ENCODE results near the gene ZACN. TPM values are rescaled to one million over a fixed set of nuclear protein-coding genes. Genes with fewer than 3 reads are reported as not detected.

ZACN gene
- total RNA-seq, 2 donors from 2014 or later, result 6.5 to 13.5 TPM

GRCh38 chr17:76122431-76123190, 43.6 kb downstream of the ZACN start:
- Mint-ChIP-seq H3K27ac (peak overlapping the region; percentile 76), H3K4me3 (peak overlapping the region; percentile 25), H3K4me1 (peaks cover 4% of the 10 kb centered on the region), H3K9me3 (no peaks in the 10 kb centered on the region), H3K36me3 (ENCODE audit: low read depth) (no peaks in the 10 kb centered on the region), H3K27me3 (no peaks in the 10 kb centered on the region)
- ATAC-seq (replicated peaks), result no peak

DNA sequence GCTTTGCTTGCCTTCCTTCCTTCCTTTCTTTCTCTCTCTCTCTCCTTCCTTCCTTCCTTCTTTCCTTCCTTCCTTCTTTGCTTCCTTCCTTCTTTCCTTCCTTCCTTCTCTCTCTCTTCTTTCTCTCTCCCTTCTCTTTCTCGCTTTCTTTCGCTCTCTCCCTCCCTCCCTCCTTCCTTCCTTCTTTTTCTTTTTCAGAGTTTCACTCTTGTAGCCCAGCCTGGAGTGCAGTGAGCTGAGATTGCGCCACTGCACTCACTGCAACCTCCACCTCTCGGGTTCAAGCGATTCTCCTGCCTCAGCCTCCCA, 44.2 kb downstream of the ZACN start:
- H3K4me1 Mint-ChIP-seq, result peaks cover 4% of the 10 kb centered on the region
- H3K27me3 Mint-ChIP-seq, result no peaks in the 10 kb centered on the region
- ATAC-seq (replicated peaks), result no peak
- H3K4me3 Mint-ChIP-seq, result peak overlapping the region; percentile 10
- no peaks in the 10 kb centered on the region for H3K36me3 Mint-ChIP-seq (ENCODE audit: low read depth)
- H3K27ac Mint-ChIP-seq, result peak overlapping the region; percentile 73
- no peaks in the 10 kb centered on the region for H3K9me3 Mint-ChIP-seq

- peak overlapping the region; percentile 73 for H3K27ac Mint-ChIP-seq
- no peaks in the 10 kb centered on the region for H3K27me3 Mint-ChIP-seq
- H3K36me3 Mint-ChIP-seq (ENCODE audit: low read depth), result no peaks in the 10 kb centered on the region
- no peak for ATAC-seq (replicated peaks)
- H3K9me3 Mint-ChIP-seq, result no peaks in the 10 kb centered on the region
- peaks cover 4% of the 10 kb centered on the region for H3K4me1 Mint-ChIP-seq
- no peak overlapping the region for H3K4me3 Mint-ChIP-seq
Observed at GRCh38 chr17:76123749-76124581, 45.0 kb downstream of the ZACN start.

GRCh38 chr17:76124582-76125390, 45.8 kb downstream of the ZACN start:
- Mint-ChIP-seq H3K36me3 (ENCODE audit: low read depth) (no peaks in the 10 kb centered on the region), H3K27me3 (no peaks in the 10 kb centered on the region), H3K4me1 (peaks cover 4% of the 10 kb centered on the region), H3K9me3 (no peaks in the 10 kb centered on the region), H3K27ac (peak overlapping the region; percentile 54), H3K4me3 (no peak overlapping the region)
- ATAC-seq (replicated peaks), result no peak

DNA sequence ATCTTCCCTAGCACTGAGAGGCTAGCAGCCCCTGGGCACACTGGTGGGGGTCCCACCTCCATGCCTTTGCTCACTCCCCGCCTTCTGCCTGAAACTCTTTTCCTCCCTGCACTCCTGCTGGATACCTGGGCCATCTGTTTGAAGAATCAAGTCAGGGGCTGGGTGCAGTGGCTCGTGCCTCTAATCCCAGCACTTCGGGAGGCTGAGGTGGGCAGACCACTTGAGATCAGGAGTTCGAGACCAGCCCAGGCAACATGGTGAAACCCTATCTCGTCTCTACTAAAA, 46.4 kb downstream of the ZACN start:
- Mint-ChIP-seq H3K4me3 (no peak overlapping the region), H3K9me3 (no peaks in the 10 kb centered on the region), H3K27me3 (no peaks in the 10 kb centered on the region), H3K4me1 (peaks cover 4% of the 10 kb centered on the region), H3K27ac (no peak overlapping the region), H3K36me3 (ENCODE audit: low read depth) (no peaks in the 10 kb centered on the region)
- no peak for ATAC-seq (replicated peaks)

DNA sequence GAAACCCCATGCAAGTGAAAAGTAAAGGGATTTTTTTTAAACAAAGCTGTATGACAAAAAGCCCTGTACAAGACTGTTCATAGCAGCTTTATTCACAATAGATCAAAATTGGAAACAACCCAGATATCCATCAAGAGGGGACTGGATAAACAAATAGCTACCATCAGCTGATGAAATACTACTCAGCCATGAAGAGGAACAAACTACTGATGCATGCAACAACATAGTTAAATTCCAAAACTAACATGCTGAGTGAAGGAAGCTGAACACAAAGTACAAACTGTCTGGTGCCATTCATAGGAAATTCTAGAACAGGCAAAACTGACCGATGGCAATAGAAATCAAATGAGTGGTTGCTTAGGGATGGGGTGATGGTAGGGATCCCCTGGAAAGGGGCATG, 46.9 kb downstream of the ZACN start:
- Mint-ChIP-seq H3K27ac (no peak overlapping the region), H3K9me3 (no peaks in the 10 kb centered on the region), H3K4me3 (no peak overlapping the region), H3K36me3 (ENCODE audit: low read depth) (no peaks in the 10 kb centered on the region), H3K4me1 (peaks cover under 1% of the 10 kb centered on the region), H3K27me3 (no peaks in the 10 kb centered on the region)
- ATAC-seq (replicated peaks), result no peak

DNA sequence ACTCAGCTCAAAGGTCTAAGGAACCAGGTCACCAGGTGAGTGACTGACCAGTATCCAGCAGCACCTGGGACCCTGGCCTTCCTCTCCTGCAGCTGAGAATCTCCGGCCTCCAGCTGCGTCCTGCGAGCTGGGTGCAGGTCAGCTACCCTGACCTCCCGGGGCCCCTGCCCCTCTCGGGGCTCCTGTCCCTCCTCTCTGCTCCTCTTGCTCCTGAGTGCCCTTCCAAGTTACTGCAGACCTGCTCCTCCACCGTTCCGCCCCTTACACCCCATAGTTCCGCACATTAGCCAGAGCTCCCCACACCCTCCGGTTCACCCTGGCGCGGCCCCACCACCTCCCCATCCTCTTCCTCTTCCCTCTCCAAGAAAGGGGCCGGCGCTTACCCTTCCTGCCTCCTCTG, 51.5 kb downstream of the ZACN start:
- Mint-ChIP-seq H3K27ac (no peak overlapping the region), H3K4me1 (no peaks in the 10 kb centered on the region), H3K4me3 (no peak overlapping the region), H3K36me3 (ENCODE audit: low read depth) (no peaks in the 10 kb centered on the region), H3K27me3 (no peaks in the 10 kb centered on the region), H3K9me3 (no peaks in the 10 kb centered on the region)
- no peak for ATAC-seq (replicated peaks)

DNA sequence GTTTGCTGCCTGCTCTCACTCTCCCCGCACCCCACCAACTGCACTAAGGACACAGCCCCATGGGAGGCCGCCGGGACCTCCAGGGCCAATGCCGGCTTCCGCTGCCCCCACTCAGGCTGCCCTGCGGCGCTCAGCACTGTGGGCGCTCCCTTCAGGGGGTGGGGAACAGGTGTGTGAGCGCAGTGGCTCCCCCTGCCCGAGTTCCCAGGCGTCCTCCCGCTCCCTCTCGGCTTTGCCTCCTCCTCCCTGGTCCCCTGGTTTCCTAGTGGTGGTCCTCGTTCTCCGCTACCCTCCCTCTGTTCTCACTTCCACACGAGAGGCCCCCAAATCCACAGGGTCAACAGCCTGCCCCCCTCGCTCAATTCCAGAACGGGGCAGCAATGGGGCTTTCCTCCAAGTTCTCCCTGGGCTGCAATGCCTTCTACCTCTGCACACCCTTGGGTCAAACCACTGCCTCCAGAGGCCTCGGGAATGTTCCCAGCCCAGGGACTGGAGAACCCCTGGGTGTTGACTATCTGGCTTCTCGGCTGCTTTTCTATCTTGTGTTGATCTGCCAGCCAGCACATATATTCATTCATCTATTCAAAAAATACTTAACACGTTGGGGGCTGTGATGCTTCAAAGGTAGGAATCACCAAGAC, 52.2 kb downstream of the ZACN start:
- ATAC-seq (replicated peaks), result no peak
- Mint-ChIP-seq H3K27ac (peak overlapping the region; percentile 35), H3K9me3 (no peaks in the 10 kb centered on the region), H3K4me1 (no peaks in the 10 kb centered on the region), H3K36me3 (ENCODE audit: low read depth) (no peaks in the 10 kb centered on the region), H3K4me3 (no peak overlapping the region), H3K27me3 (no peaks in the 10 kb centered on the region)

- H3K4me3 Mint-ChIP-seq, result no peak overlapping the region
- no peak for ATAC-seq (replicated peaks)
- no peaks in the 10 kb centered on the region for H3K36me3 Mint-ChIP-seq (ENCODE audit: low read depth)
- H3K27me3 Mint-ChIP-seq, result no peaks in the 10 kb centered on the region
- H3K9me3 Mint-ChIP-seq, result no peaks in the 10 kb centered on the region
- peak overlapping the region; percentile 35 for H3K27ac Mint-ChIP-seq
- no peaks in the 10 kb centered on the region for H3K4me1 Mint-ChIP-seq
Observed at GRCh38 chr17:76131692-76132573, 53.0 kb downstream of the ZACN start.

Other genes with a start within 250 kb of the ZACN start
- gene UNC13D, start 234.8 kb upstream of the ZACN start, total RNA-seq, result 100 to 1,000 TPM; 153 to 160 TPM
- gene WBP2, start 223.8 kb upstream of the ZACN start, total RNA-seq, result 100 to 1,000 TPM in 1 of 2 donors, 10 to 100 TPM in 1; 67.4 to 127 TPM
- gene TRIM47, start 200.6 kb upstream of the ZACN start, total RNA-seq, result 10 to 100 TPM; 11.0 to 32.4 TPM
- gene TRIM65, start 182.2 kb upstream of the ZACN start, total RNA-seq, result 10 to 100 TPM; 20.3 to 33.9 TPM
- 100 to 1,000 TPM in 1 of 2 donors, 10 to 100 TPM in 1; 74.2 to 113 TPM for gene MRPL38, start 174.3 kb upstream of the ZACN start, total RNA-seq
- gene FBF1, start 138.1 kb upstream of the ZACN start, total RNA-seq, result 10 to 100 TPM in 1 of 2 donors, 1 to 10 TPM in 1; 9.2 to 10.6 TPM
- 10 to 100 TPM; 24.0 to 35.2 TPM for gene ACOX1, start 100.0 kb upstream of the ZACN start, total RNA-seq
- gene TEN1, start 99.9 kb upstream of the ZACN start, total RNA-seq, result 10 to 100 TPM; 15.3 to 18.5 TPM
- 1 to 10 TPM; 8.0 to 9.0 TPM for gene CDK3, start 78.3 kb upstream of the ZACN start, total RNA-seq
- under 1 TPM in 1 of 2 donors, not detected in 1; 0.11 TPM for gene EVPL, start 51.9 kb upstream of the ZACN start, total RNA-seq
- 100 to 1,000 TPM; 109 to 117 TPM for gene SRP68, start 6.7 kb upstream of the ZACN start, total RNA-seq
- 10 to 100 TPM in 1 of 2 donors, 1 to 10 TPM in 1; 7.5 to 14.8 TPM for gene GALR2, start 4.4 kb upstream of the ZACN start, total RNA-seq
- 100 to 1,000 TPM; 104 to 117 TPM for gene EXOC7, start 24.6 kb downstream of the ZACN start, total RNA-seq
- gene FOXJ1, start 62.1 kb downstream of the ZACN start, total RNA-seq, result under 1 TPM in 1 of 2 donors, not detected in 1; 0.15 TPM
- gene RNF157, start 161.3 kb downstream of the ZACN start, total RNA-seq, result 10 to 100 TPM; 15.5 to 17.4 TPM
- gene UBALD2, start 186.2 kb downstream of the ZACN start, total RNA-seq, result 100 to 1,000 TPM; 173 to 187 TPM
- 1 to 10 TPM in 1 of 2 donors, under 1 TPM in 1; 0.85 to 2.1 TPM for gene QRICH2, start 229.1 kb downstream of the ZACN start, total RNA-seq

Data from activated T-helper 17 cell treated with anti-CD3 and anti-CD28 coated beads, Interleukin-2, amount 50 U/mL, for 72 hours (primary cell).